ENCODE data around the gene NPW.

The NPW gene

DNA sequence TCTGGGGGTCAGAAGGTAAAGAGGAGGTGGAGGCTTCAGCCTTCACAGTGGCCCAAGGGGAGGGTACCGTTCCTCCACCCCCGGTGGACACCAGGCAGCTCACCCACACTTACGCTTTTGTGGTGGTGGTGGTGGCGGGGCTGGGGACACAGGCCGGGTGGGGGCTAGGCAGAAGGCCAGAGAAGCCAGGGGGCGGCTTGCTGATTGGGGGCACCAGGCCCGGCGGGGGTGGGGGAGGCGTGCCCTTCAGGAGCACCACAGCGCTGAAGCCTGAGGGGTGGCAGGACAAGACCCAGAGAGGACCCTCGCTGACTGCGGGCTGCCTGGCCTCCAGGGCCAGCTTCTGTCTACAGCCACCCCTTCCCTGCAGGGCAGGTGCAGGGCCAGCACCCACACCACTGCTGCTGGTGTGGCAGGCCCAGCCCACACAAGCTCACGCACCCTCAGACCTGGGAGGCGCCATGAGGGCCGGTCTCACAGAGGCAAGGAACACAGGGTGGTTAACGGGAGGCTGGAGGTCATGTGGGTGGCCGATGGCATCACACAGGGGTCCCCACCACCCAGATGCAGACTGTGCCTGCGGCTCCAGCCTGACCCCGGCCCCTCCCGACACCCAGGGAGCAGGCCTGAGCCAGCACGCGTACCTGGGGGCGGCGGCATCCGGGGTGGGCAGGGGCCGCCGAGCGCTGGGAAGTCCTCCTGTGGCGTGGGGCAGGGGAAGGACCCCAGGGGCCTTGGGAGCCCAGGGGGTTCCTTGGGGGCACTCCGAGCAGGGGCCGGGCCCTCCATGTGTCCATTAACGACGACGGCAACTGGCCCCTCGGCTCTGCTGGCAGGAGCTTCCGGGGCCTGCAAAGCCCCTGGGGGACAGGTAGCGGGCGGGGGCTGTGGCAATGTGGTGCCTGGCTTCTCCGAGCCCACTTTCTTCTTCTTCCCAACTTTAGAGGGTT is 20.5 kb upstream of the NPW start:
- no peak overlapping the region for H3K4me3 ChIP-seq
- H3K27ac ChIP-seq, result peak overlapping the region in 2 of 21 experiments; percentile 2 to 14

DNA sequence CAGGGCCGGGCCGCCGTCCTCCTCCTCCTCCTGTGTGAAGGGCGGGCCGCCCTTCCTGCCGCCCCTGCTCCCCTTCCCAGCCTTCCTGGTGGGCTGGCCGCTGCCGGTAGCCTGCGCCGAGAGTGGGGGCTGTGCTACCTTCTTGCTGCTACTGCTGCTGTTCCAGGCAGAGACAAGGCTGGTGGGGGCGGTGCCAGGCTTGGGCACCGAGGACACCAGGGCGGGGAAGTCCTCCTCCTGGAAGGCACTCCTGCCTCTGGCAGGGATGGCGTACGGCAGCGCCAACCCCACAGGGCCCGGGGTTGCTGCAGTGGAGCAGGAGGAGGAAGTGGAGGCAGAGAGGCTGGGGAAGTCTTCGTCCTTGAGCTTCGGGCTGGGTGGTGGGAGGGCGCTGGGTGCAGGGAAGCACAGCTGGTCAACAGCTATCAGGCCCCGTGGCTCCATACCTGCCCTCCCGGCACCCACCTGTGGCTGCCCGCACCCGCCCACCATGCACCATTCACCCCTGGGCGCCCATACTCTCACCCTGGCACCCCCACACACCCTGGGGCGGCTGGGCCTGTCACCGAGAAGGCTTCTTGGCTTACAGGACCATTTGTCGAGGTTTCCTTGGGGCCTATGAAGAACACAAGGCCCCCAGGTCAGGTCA is 19.6 kb upstream of the NPW start:
- H3K4me3 ChIP-seq, result no peak overlapping the region
- no peak overlapping the region for H3K27ac ChIP-seq

GRCh38 chr16:2001035-2001434 is 18.6 kb upstream of the NPW start:
- no peak overlapping the region for H3K4me3 ChIP-seq
- no peak overlapping the region for H3K27ac ChIP-seq

- H3K4me3 ChIP-seq, result no peak overlapping the region
- H3K27ac ChIP-seq, result no peak overlapping the region
Observed at GRCh38 chr16:2001456-2002355, 17.9 kb upstream of the NPW start.

DNA sequence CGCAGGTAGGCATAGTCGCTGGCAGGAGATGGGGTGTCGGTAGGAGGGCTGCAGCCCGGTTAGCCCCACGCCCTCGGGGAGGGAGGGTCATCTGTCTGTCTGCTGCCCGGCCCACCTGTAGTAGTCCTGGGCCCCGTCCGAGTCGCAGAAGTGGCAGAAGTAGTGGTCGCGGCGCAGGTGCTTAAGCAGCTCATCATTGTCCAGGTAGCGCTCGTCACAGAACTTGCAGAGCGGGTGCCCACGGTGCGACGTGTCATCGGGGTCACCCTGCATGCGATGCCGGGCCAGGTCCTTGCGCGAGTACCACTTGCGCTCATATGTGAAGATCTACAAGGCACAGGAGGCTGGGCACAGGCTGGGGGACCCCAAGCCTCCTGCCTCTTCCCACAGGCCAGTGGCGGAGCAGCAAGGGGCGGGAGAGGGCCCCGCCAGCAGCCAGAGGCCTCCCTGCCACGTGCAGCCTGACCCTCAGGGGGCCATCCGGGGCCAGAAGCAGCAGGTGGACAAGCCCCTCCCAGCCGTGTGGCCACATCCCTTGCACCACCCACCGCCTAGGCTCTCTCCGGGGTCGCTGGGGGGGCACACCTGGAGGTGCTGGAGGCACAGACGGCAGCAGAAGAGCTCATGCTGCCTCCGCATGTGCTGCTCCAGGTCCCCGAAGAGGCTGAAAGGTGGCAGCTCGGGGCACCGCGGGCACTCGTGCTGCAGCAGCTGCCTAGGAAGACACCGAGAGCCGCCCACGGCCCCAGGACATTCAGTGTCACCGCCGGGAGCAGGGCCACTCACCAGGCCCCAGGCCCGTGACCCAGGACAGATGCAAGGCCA is 17.0 kb upstream of the NPW start:
- no peak overlapping the region for H3K27ac ChIP-seq
- H3K4me3 ChIP-seq, result no peak overlapping the region

DNA sequence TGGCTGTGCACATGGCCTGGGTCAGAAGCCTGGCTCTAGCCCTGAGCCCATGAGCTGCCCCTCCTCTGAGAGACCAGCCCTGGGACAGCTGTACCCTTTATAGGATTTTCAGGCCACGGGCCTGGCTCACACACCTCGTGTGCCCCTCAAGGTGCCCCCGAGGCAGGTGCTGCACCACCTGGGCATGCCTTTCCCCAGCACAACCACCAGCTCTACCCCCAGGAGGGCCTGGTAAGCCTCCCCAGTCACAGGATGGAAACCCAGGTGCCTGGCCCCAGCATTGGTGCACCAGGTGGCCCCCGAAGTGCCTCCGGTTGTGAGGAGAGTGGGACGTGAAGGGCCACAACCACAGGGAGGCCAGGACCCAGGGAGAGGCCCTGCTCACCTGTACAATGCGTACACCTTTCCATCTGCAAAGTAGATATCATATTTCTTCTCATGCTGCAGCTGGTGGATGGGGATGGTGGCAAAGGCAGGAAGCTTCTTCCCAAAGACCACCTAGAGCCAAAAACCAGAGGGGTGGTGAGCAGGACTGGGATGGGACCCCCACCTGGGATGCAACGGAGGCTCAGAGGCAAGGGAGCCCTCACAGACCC is 16.3 kb upstream of the NPW start:
- Histone ChIP-seq H3K4me3 (no peak overlapping the region), H3K27ac (peak overlapping the region in 1 of 21 experiments; percentile 37)

DNA sequence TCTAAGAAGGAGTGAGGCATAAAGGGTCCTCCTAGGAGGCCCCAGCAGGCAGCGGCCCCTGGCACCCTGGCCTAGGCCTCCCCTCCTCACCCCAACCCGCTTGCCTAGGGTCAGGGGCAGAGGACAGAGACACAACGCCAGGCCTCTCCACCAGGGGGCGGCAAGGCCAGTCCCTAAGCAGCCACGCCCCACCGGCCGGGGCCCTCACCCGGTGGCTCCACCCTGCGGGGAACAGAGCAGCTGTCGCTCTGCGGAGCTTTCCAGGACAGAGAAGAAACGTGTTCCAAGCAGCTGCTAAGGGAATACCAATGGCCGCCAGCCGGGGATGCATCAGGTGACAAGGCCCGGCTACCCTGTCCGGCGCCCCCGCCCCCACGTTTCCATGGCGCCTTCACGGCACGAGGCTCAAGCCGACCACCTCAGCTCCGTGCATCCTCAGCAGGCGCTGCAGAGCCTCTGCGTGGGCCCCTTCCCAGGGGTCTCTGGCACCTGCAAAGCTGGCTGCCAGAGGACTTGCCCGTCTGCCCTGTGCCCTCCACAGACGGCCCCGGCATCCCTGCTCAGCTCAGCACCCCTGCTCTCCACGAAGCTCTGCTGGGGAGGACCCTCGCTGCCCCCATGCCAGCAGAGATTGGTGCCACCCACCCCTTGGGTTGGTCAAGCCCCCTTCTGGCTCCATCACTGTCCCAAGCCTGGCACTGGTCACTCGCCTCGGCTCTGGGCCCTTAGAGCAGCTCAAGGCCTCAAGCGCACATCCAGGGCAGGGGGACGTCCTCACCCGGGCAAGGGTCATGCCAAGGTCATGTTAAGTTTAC is 15.6 kb upstream of the NPW start:
- Histone ChIP-seq H3K4me3 (no peak overlapping the region), H3K27ac (peak overlapping the region in 3 of 21 experiments; percentile 14 to 37 (median 19))

GRCh38 chr16:2004795-2005517 is 14.6 kb upstream of the NPW start:
- Histone ChIP-seq H3K4me3 (no peak overlapping the region), H3K27ac (peak overlapping the region in 6 of 21 experiments; percentile 6 to 98 (median 16))

- Histone ChIP-seq H3K27ac (peak overlapping the region in 4 of 21 experiments; percentile 6 to 98 (median 16)), H3K4me3 (no peak overlapping the region)
Observed at GRCh38 chr16:2005646-2006045, 13.9 kb upstream of the NPW start.

GRCh38 chr16:2006317-2006716 is 13.3 kb upstream of the NPW start:
- H3K27ac ChIP-seq, result peak overlapping the region in 9 of 21 experiments; percentile 30 to 98 (median 96)
- H3K4me3 ChIP-seq, result no peak overlapping the region

- Histone ChIP-seq H3K27ac (peak overlapping the region in 19 of 21 experiments; percentile 50 to 98 (median 94)), H3K4me3 (peak overlapping the region; percentile 59 to 99 (median 98))
Observed at GRCh38 chr16:2007081-2007836, 12.3 kb upstream of the NPW start.

GRCh38 chr16:2008009-2008526 is 11.5 kb upstream of the NPW start:
- H3K4me3 ChIP-seq, result peak overlapping the region; percentile 59 to 99 (median 98)
- peak overlapping the region in 20 of 21 experiments; percentile 79 to 100 (median 94) for H3K27ac ChIP-seq

DNA sequence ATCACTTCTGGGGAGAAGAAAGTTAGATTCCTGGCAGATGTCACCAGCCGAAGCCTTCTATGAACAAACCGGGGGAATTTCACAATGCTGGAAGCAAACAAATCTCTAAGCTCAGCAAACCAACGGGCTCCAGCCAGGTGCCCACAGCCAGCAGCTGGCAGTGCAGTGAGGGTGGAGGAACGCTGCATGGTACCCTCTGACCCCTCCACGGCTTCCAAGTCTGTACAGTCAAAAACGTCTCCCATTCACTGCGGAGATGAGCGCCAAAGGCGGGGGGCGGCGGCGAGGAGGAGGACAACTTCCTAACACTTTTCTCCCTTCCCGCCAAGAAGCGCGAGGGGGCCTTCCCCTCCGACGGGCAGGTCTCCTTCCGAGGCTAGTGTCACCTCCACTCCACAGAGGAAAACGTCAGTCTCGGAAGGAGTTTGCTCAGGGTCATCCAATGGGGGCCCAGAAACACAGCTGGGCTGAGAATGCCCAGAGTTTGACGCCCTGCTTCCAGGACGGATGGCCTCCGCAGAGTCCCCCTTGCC is 10.9 kb upstream of the NPW start:
- Histone ChIP-seq H3K27ac (peak overlapping the region; percentile 79 to 100 (median 95)), H3K4me3 (peak overlapping the region; percentile 59 to 99 (median 98))

DNA sequence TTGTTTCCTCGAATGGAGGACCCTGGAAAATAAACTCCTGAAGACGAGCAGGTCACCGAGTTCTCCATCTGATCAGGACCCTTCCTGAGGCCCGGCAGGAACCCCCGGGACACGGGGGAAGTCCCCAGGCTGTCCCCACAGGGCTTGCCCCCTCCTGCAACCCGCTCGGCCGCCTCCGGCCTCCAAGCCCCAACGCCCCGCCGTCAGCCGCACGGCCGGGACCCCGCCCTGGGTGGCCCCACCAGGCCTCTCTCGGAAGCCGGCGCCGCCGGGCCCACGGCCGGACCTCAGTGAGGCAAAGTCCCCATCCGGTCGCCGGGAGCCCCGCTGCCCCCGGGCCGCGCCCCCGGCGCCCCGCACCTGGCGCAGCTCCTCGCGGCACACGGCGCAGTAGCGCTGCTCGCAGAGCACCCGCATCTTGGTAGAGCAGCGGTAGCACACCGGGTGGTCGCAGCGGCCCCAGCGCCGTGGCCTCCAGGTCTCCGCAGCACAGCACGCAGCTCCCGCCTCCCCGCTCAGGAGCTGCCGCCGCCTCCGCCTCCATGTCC is 10.3 kb upstream of the NPW start:
- Histone ChIP-seq H3K27ac (peak overlapping the region; percentile 79 to 100 (median 95)), H3K4me3 (peak overlapping the region; percentile 59 to 99 (median 98))

- Histone ChIP-seq H3K4me3 (peak within 1 kb of the TSS; percentile 59 to 99 (median 98)), H3K27ac (peak within 1 kb of the TSS; percentile 79 to 100 (median 96))
Observed at GRCh38 chr16:2009791-2010510, 9.6 kb upstream of the NPW start, which contains the start of gene ZNF598. Gene ZNF598 (minus strand): TSS chr16:2009821.
